H1 (cell line): ENCODE results near the gene SV2C. TPM values are rescaled to one million over a fixed set of nuclear protein-coding genes. Genes with fewer than 3 reads are reported as not detected.

Source experiments
- CTCF ChIA-PET: fragments of 300-600 bp; sonication (Branson Sonifier 250); formaldehyde crosslinking; loops from one replicate; lab custom pipeline; 2021; ENCODE audit not compliant: partially characterized antibody; lab: Charles Lee
- POLR2A ChIA-PET: fragments of 300-600 bp; sonication (Branson Sonifier 250); formaldehyde crosslinking; loops from one replicate; lab custom pipeline; 2021; ENCODE audit warnings: inconsistent platforms; ENCODE audit not compliant: partially characterized antibody; lab: Charles Lee
- DNase-seq, 2 experiments: peaks; one replicate each; pipeline versions ENCODE4 v3.0.0 to v3.0.0-alpha.2; 2010 to 2022; ENCODE audit warnings: low spot score in 2 of 2, low read depth in 1 of 2, mixed read lengths in 1 of 2
- FAIRE-seq: peaks from 2 replicates; lab custom pipeline; 2011; peaks lifted over from hg19 to GRCh38; lab: Jason Lieb, UNC
- H2AFZ ChIP-seq: 2 replicates; pipeline ENCODE4 v1.8.1; 2012; ENCODE audit warnings: low read length, inconsistent platforms
- H2AK5ac ChIP-seq: 2 replicates; pipeline ENCODE4 v1.6.1; 2013; ENCODE audit warnings: low read depth, low read length
- H2BK120ac ChIP-seq: replicated peaks from 2 replicates; pipeline ENCODE3; 2013; ENCODE audit warnings: low read depth, low read length, inconsistent platforms
- H2BK12ac ChIP-seq: 2 replicates; pipeline ENCODE4 v1.6.1; 2013; ENCODE audit warnings: low read depth, low read length
- H2BK15ac ChIP-seq: 2 replicates; pipeline ENCODE4 v1.6.1; 2013; ENCODE audit warnings: low read length
- H2BK20ac ChIP-seq: 2 replicates; pipeline ENCODE4 v1.6.1; 2013; ENCODE audit warnings: low read length
- H2BK5ac ChIP-seq: 2 replicates; pipeline ENCODE4 v1.6.1; 2013; ENCODE audit warnings: low read depth, low read length
- H3K14ac ChIP-seq: 2 replicates; pipeline ENCODE4 v1.6.1; 2013; ENCODE audit warnings: inconsistent platforms; ENCODE audit not compliant: insufficient read length
- H3K18ac ChIP-seq: 2 replicates; pipeline ENCODE4 v1.6.1; 2013; ENCODE audit warnings: low read length; ENCODE audit errors: extremely low read depth
- H3K23ac ChIP-seq: 2 replicates; pipeline ENCODE4 v1.6.1; 2013; ENCODE audit warnings: inconsistent platforms; ENCODE audit not compliant: insufficient read length
- H3K23me2 ChIP-seq: 2 replicates; pipeline ENCODE4 v1.6.1; 2013; ENCODE audit warnings: low read depth, low read length
- H3K27ac ChIP-seq: 2 replicates; pipeline ENCODE4 v1.6.1; 2011; ENCODE audit warnings: low read depth, low read length, inconsistent platforms
- H3K27me3 ChIP-seq, 4 experiments: replicated peaks in 1 of 4; 1 replicate in 1 of 4; 2 replicates in 3 of 4; pipeline versions ENCODE4 v1.6.1 to v1.8.1; 2011 to 2013; ENCODE audit warnings: low read length in 3 of 4, mild to moderate bottlenecking in 3 of 4, inconsistent platforms in 2 of 4, mixed read lengths in 2 of 4, moderate library complexity in 1 of 4; ENCODE audit not compliant: control insufficient read depth in 3 of 4, insufficient read depth in 3 of 4; ENCODE audit errors: extremely low read depth in 1 of 4
- H3K36me3 ChIP-seq, 4 experiments: 2 replicates each; pipeline versions ENCODE4 v1.6.1 to v1.8.1; 2011 to 2013; ENCODE audit warnings: mild to moderate bottlenecking in 4 of 4, low read length in 3 of 4, moderate library complexity in 2 of 4, control low read depth in 1 of 4, inconsistent platforms in 1 of 4; ENCODE audit not compliant: insufficient read depth in 4 of 4, control insufficient read depth in 2 of 4
- H3K4ac ChIP-seq: replicated peaks from 2 replicates; pipeline ENCODE3; 2013; ENCODE audit warnings: low read length, low read depth, mixed read lengths, inconsistent platforms; ENCODE audit not compliant: insufficient read length
- H3K4me1 ChIP-seq, 4 experiments: replicated peaks in 1 of 4; 1 replicate in 1 of 4; 2 replicates in 3 of 4; pipeline versions ENCODE4 v1.6.1 to v1.8.1; 2011 to 2013; ENCODE audit warnings: low read length in 3 of 4, inconsistent platforms in 2 of 4, mixed read lengths in 1 of 4; ENCODE audit not compliant: insufficient read depth in 4 of 4, control insufficient read depth in 3 of 4
- H3K4me2 ChIP-seq, 2 experiments: 2 replicates each; pipeline versions ENCODE4 v1.6.1 to v1.8.1; 2011 to 2013; ENCODE audit warnings: low read depth in 2 of 2, low read length in 2 of 2, control low read depth in 1 of 2, inconsistent platforms in 1 of 2, mild to moderate bottlenecking in 1 of 2; ENCODE audit not compliant: insufficient read depth in 1 of 2
- H3K4me3 ChIP-seq, 4 experiments: fragments of 200-600, 300-600 bp in 1 of 4; sonication (generic), shearing (Covaris generic), sonication (Bioruptor Twin) in 1 of 4; 2 replicates each; pipeline versions ENCODE4 v1.5.1 to v1.8.1; 2011 to 2016; ENCODE audit warnings: low read length in 4 of 4, low read depth in 3 of 4, control low read depth in 2 of 4, inconsistent platforms in 2 of 4, mild to moderate bottlenecking in 2 of 4, mixed read lengths in 1 of 4, moderate library complexity in 1 of 4; ENCODE audit not compliant: insufficient read depth in 2 of 4; ENCODE audit errors: extremely low read depth in 1 of 4
- H3K56ac ChIP-seq: replicated peaks from 2 replicates; pipeline ENCODE3; 2013; ENCODE audit warnings: low read depth, mild to moderate bottlenecking, mixed read lengths, low read length, inconsistent platforms; ENCODE audit not compliant: insufficient read length
- H3K79me1 ChIP-seq: 2 replicates; pipeline ENCODE4 v1.6.1; 2013; ENCODE audit warnings: low read depth, low read length, control low read depth
- H3K79me2 ChIP-seq, 2 experiments: 2 replicates each; pipeline versions ENCODE4 v1.6.1 to v1.8.1; 2012 to 2013; ENCODE audit warnings: low read length in 2 of 2, mild to moderate bottlenecking in 2 of 2, inconsistent platforms in 1 of 2; ENCODE audit not compliant: insufficient read depth in 2 of 2, control insufficient read depth in 1 of 2
- H3K9ac ChIP-seq, 4 experiments: replicated peaks in 1 of 4; 1 replicate in 1 of 4; 2 replicates in 3 of 4; pipeline versions ENCODE4 v1.6.1 to v1.8.1; 2011 to 2013; ENCODE audit warnings: low read depth in 3 of 4, low read length in 3 of 4, control low read depth in 2 of 4, mild to moderate bottlenecking in 2 of 4, moderate library complexity in 2 of 4, inconsistent platforms in 1 of 4; ENCODE audit errors: extremely low read depth in 1 of 4
- H3K9me3 ChIP-seq, 2 experiments: 2 replicates each; pipeline versions ENCODE4 v1.6.1 to v1.8.1; 2012 to 2013; ENCODE audit warnings: mild to moderate bottlenecking in 2 of 2, moderate library complexity in 2 of 2, control low read depth in 1 of 2, inconsistent platforms in 1 of 2, low read depth in 1 of 2, low read length in 1 of 2, mixed read lengths in 1 of 2; ENCODE audit not compliant: insufficient read depth in 2 of 2
- H4K20me1 ChIP-seq, 2 experiments: replicated peaks in 1 of 2; 2 replicates each; pipeline versions ENCODE3 to v1.8.1; 2011 to 2013; ENCODE audit warnings: inconsistent platforms in 2 of 2, low read length in 2 of 2, mild to moderate bottlenecking in 1 of 2; ENCODE audit not compliant: insufficient read depth in 2 of 2, control insufficient read depth in 1 of 2
- H4K5ac ChIP-seq: 2 replicates; pipeline ENCODE4 v1.6.1; 2013; ENCODE audit warnings: low read length, low read depth, mixed read lengths, inconsistent platforms; ENCODE audit not compliant: insufficient read length
- H4K8ac ChIP-seq: 2 replicates; pipeline ENCODE4 v1.8.0; 2013; ENCODE audit warnings: mild to moderate bottlenecking, moderate library complexity, low read length, inconsistent platforms; ENCODE audit not compliant: insufficient read depth; ENCODE audit errors: extremely low read depth
- H4K91ac ChIP-seq: replicated peaks from 2 replicates; pipeline ENCODE3; 2013; ENCODE audit warnings: low read length, mixed read lengths, inconsistent platforms; ENCODE audit not compliant: insufficient read length
- JUN ChIP-seq: IDR thresholded peaks from 2 replicates; pipeline ENCODE4 v1.6.1; 2011; ENCODE audit warnings: low read depth, mild to moderate bottlenecking, improper control_type of control experiment, low read length
- PHF8 ChIP-seq: fragments of 200-600 bp; sonication (generic); conservative IDR thresholded peaks from 2 replicates; pipeline ENCODE4 v1.7.1; 2012; ENCODE audit warnings: low read depth, mild to moderate bottlenecking, inconsistent platforms, low read length, moderate library complexity
- RNF2 ChIP-seq: fragments of 200-900, 300-1000 bp; sonication (generic); IDR thresholded peaks from 2 replicates; pipeline ENCODE4 v1.7.1; 2016; ENCODE audit warnings: borderline replicate concordance, low read depth, mild to moderate bottlenecking, antibody characterized with exemption, low read length; ENCODE audit not compliant: poor library complexity, severe bottlenecking; ENCODE audit errors: missing control alignments
- SIN3A ChIP-seq, 2 experiments: IDR thresholded peaks in 1 of 2; conservative IDR thresholded peaks in 1 of 2; 2 replicates each; pipeline ENCODE4 v1.6.1; 2011 to 2012; ENCODE audit warnings: low read length in 2 of 2, improper control_type of control experiment in 1 of 2, low read depth in 1 of 2, mild to moderate bottlenecking in 1 of 2
- TCF12 ChIP-seq: IDR thresholded peaks from 2 replicates; pipeline ENCODE4 v1.6.1; 2011; ENCODE audit warnings: low read depth, mild to moderate bottlenecking, low read length
- WGBS, 2 experiments: shearing (Covaris generic) in 1 of 2; methylation state at CpG; one replicate each; pipeline versions ENCODE4 v1.1.6 to v1.1.7; 2013 to 2015; ENCODE audit warnings: low lambda C conversion rate in 2 of 2, mixed read lengths in 2 of 2, inconsistent platforms in 1 of 2, low coverage in 1 of 2, missing lambda C conversion rate in 1 of 2; ENCODE audit not compliant: insufficient replicate concordance in 2 of 2, insufficient coverage in 1 of 2, insufficient read length in 1 of 2; ENCODE audit errors: extremely low coverage in 1 of 2, missing lambda C conversion rate in 1 of 2; 5-methylcytosine and 5-hydroxymethylcytosine counted together
- polyA plus RNA-seq, 7 experiments: library from polyadenylated mRNA; depleted of rRNA in 3 of 7; stranded (reverse) in 5 of 7; unstranded in 2 of 7; fragments of >200 nt in 5 of 7; fragments of 200-250 nt in 2 of 7; gene quantifications; 1 replicate in 5 of 7; 2 replicates in 1 of 7; 4 replicates in 1 of 7; pipeline versions ENCODE4 v1.2.1 to v1.2.3, GENCODE V29; 2011 to 2013; ENCODE audit warnings: missing spikeins in 2 of 7, mixed read lengths in 2 of 7
- total RNA-seq: library from RNA; stranded (reverse); fragmentation: NEBNext Ultra II Directional; extraction: Animal tissue kit (Norgen Biotek cat#: 25700); gene quantifications from 2 replicates; pipeline ENCODE4 v1.2.1, GENCODE V29; 2021

The SV2C gene
- total and polyA plus RNA-seq, 2 of the 8 experiments (the other 6 are each of a cell fraction or from before 2014, with no cell fraction given): 0.08 to 0.24 TPM

DNA sequence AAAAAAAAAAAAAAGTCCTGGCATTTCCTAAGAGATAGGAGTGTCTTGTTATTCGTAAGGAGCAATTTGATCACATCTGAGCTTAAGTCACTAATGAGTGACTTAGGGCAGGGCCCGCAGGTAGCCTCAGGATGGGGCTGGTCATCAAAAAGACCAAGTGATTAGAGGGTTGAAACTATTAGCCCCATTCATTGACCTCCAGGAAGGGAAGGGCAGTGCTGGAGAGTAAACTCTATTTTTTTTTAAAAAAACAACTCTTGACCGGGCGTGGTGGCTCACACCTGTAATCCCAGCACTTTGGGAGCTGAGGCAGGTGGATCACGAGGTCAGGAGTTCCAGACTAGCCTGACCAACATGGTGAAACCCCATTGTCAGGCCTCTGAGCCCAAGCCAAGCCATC lies 273.7 kb downstream of the SV2C start:
- FAIRE-seq: no peak
- no peaks in the 10 kb centered on the region for H4K20me1 ChIP-seq
- H3K27ac ChIP-seq: no peak overlapping the region
- H3K79me1 ChIP-seq: no peaks in the 10 kb centered on the region
- no peak for TF ChIP-seq RNF2
- no peak for TF ChIP-seq JUN
- no peak for TF ChIP-seq PHF8
- TF ChIP-seq SIN3A (conservative IDR thresholded peaks at IDR 0.05 in 1 of 2, IDR thresholded peaks at IDR 0.05 in 1 of 2; ENCODE audit: low read depth in 1 of 2, low read length in 2 of 2): no peak
- no peak for TF ChIP-seq TCF12
- ChIA-PET CTCF (interaction anchor here (0.6 kb wide), 1 partner anchor 21 kb away, joined by 3 read pairs; no protein-coding TSS in a partner anchor), POLR2A (no interaction called here)
- H3K14ac ChIP-seq: no peak overlapping the region
- H3K79me2 ChIP-seq: no peaks in the 10 kb centered on the region
- 89% methylated on average over 5 of the region's 5 CpGs; no CpG with 5 or more reads in 1 of the 2 experiments for WGBS, 2 experiments
- H3K27me3 ChIP-seq: no peaks in the 10 kb centered on the region
- H4K5ac ChIP-seq: no peak overlapping the region
- no peak overlapping the region for H3K56ac ChIP-seq
- no peak overlapping the region for H2AK5ac ChIP-seq
- H2AFZ ChIP-seq: no peak overlapping the region
- H3K18ac ChIP-seq: no peak overlapping the region
- no peak overlapping the region for H2BK5ac ChIP-seq
- H3K9me3 ChIP-seq: no peaks in the 10 kb centered on the region
- H3K23ac ChIP-seq: no peak overlapping the region
- no peak overlapping the region for H3K9ac ChIP-seq
- no peak overlapping the region for H4K91ac ChIP-seq
- no peak overlapping the region for H3K4me3 ChIP-seq
- H3K4me2 ChIP-seq: no peak overlapping the region
- no peak overlapping the region for H2BK120ac ChIP-seq
- no peaks in the 10 kb centered on the region for H3K23me2 ChIP-seq
- no peak overlapping the region for H2BK12ac ChIP-seq
- no peaks in the 10 kb centered on the region for H3K36me3 ChIP-seq
- H3K4me1 ChIP-seq: no peaks in the 10 kb centered on the region
- no peak for DNase-seq
- H3K4ac ChIP-seq: no peak overlapping the region
- H2BK15ac ChIP-seq: no peak overlapping the region
- no peak overlapping the region for H2BK20ac ChIP-seq
- no peak overlapping the region for H4K8ac ChIP-seq
